Stimulated activated CD8-positive, alpha-beta memory T cell treated with anti-CD3 and anti-CD28 coated beads, Interleukin-15, amount 100 ng/mL, for 4 hours (primary cell): ENCODE data around the gene MYO1C.
"Not testable (repeated sequence)": the region's sequence is repeated elsewhere in the genome, so short reads cannot be mapped to it uniquely, and the experiment has no call there.

Source experiments
- DNase-seq, 2 donors: peaks; one replicate each; pipeline ENCODE4 v3.0.0-alpha.2; 2020; ENCODE audit warnings: low read depth in 2 of 2

MYO1C gene

DNA sequence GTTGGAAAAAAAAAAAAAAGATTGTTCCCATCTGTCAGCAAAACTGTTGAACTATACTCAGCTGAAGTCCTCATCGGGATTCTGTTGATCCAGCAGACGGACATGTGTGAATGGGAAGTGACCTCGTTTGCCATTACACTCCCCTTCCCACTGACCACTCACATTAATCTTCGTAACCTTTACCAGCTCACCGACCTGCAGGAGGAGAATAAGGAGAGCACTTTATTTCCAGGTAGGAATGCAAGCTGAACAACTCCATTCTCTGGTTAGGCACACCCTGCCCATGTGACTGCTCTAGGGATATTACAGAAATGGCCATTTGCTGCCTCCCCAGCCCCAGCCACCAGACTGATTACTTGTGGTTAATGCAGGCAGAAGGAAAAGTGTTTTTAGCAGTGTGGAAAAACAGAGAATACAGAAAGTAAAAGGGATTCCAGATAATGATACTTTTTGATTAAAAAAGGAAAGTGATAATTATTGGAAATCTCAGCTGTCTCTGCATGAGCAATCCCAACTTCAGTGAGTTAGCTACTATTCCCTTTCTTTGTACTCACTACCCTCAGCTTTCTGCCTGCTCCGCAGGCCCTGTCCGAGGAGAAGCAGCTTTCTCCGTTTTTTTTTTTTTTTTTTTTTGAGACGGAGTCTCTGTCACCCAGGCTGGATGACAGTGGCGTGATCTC, 68.9 kb downstream of the MYO1C start:
- no peak for DNase-seq

DNA sequence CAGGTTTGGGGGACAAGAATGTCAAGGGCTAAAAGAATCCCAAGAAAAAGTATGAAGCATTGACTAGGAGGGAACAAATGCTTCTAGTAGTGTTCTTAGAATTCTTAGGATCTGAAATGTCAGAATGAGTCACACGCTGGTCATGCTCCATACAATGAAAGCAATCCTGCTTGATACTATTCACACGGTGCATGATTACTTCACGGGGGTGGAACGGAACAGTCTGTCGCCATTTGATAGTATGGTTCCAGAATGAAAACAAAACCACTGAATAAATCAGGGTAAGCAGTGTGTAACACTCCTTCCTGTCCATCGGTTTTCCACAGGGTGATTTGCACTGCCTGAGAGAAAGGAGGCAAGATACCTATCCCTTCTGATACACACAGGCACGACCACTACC, 69.6 kb downstream of the MYO1C start:
- no peak for DNase-seq

DNA sequence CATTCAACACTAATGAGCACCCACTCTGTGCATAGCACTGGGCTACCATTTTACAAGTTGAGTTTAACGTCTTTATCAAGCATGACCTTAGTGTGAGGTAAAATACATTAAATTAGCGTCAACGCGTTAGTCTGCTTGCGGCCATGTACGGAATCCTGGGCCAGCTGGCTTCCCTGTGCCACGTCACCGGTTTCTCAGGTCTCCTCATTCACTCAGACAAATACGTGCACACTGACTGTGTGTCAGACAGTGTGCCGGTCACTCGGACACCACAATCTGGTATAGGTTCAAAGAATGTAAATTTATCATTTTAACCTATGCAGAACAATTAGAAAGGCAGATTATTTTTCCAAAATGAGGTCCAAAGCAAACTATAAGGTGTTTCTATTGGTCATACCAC, 71.0 kb downstream of the MYO1C start:
- no peak for DNase-seq

DNA sequence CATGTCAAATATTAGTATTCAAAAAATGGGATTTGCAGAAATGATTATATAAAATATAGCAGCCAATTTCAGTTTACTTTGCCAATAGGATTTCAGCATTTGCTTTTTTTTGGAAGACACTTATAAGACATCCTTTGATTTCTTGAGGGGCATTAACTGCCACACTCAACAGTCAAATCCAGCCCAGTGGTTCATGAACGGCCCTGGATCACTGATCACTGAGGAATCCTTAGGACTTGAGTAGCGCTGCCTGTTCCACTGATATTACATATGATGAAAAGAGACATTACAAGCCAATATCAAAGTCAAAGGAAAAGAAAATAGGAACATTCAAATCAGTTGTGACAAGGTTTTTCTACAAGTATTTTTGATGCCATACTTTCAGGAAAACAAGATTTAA, 71.5 kb downstream of the MYO1C start:
- no peak for DNase-seq

DNA sequence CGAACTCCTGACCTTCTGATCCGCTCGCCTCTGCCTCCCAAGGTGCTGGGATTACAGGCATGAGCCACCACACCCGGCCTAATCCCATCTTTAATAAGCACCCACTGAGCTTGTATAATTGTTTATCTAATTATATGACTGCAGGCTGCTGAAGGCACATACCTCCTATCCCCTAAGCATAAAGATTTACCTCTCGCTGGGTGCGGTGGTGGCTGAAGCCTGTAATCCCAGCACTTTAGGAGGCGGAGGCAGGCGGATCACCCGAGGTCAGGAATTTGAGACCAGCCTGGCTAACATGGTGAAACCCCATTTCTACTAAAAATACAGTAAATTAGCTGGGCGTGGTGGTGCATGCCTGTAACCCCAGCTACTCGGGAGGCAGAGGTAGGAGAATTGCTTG, 72.3 kb downstream of the MYO1C start:
- DNase-seq = no peak

DNA sequence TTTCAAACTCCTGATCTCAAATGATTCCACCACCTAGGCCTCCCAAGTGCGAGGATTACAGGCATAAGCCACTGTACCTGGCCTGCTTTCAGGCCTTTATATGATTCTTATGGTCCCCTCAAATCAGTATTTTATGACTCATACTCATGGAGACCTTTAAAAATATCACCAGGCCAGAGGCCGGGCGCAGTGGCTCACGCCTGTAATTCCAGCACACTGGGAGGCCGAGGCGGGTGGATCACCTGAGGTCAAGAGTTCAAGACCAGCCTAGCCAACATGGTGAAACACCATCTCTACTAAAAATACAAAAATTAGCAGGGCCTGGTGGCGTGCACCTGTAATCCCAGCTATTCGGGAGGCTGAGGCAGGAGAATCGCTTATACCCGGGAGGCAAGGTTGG, 74.0 kb downstream of the MYO1C start:
- not testable (repeated sequence) for DNase-seq

DNA sequence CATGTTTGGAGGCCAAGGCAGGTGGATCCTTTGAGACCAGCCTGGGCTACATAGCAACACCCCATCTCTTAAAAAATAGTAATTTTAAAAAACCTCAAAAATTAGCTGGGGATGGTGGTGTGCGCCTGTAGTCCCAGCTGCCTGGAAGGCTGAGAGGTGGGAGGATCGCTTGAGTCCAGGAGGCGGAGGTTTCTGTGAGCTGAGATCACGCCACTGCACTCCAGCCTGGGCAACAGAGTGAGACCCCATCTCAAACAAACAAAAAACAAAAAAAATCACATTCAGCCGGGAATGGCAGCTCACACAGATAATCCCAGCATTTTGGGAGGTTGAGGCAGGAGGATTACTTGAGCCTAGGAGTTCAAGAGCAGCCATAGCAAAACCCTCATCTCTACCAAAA, 76.1 kb downstream of the MYO1C start:
- no peak for DNase-seq

DNA sequence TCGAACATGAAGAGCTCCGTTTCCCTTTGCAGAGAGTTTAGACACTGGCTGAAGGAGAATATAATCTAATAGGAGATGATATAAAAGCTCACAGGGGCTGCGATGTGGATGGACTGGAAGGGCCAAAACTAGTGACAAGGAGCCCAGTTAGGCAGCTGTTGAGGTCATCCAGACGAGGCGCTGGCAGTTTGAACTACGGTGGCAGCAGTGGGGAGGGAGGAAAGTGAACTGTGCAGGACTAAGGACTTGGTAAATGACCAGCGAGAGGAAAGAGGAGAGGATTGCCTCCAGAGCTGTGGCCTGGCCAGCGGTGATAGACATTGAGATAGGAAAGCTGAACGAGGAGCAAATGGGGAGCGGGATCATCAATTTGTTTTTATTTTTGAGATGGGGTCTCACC, 77.9 kb downstream of the MYO1C start:
- DNase-seq = no peak
